Muscle of arm (tissue), 12 donors: ENCODE results near the gene FAM149B1. TPM values are rescaled to one million over a fixed set of nuclear protein-coding genes. Genes with fewer than 3 reads are reported as not detected.

Experiments
- DNase-seq: peaks from one replicate; pipeline ENCODE4 v3.0.0-alpha.2; 2013
- polyA plus RNA-seq, 12 donors: library from polyadenylated mRNA; unstranded; fragments of 120-200 nt; gene quantifications; one replicate each; pipeline ENCODE4 v1.2.1, GENCODE V29; 2013; ENCODE audit not compliant: insufficient read length in 12 of 12

Gene FAM149B1
- polyA plus RNA-seq, 12 donors: 19.7 to 41.7 (median 24.5) TPM; not detected in 1

DNA sequence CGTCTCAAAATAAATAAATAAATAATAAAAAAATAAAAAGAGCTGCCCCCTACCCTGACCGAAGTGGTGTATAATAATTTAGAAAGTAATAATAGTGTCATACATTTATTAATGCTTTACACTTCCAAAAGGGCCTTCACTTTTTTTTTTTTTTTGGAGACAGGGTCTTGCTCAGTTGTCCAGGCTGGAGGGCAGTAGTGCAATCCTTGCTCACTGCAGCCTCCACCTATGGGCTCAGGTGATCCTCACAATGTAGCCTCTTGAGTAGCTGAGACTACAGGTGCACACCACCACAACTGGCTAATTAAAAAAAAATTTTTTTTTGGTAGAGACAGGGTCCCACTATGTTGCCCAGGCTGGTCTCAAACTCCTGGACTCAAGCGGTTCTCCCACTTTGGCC lies 1.4 kb downstream of the FAM149B1 start:
- DNase-seq: no peak

DNA sequence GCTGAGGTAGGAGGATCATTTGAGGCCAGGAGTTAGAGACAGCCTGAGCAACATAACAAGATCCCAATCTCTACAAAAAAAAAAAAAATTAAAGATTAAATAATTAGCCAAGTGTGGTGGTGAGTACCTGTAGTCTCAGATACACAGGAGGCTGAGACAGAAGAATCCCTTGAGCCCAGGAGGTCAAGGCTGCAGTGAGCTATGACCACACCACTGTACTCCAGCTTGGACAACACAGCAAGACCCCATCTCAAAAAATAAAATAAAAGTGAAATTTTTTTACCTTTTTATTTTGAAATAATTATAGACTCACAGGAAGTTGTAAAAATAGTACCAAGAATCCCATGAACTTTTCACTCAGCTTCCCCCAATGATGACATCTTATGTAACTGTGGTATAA lies 4.9 kb downstream of the FAM149B1 start:
- DNase-seq: no peak

DNA sequence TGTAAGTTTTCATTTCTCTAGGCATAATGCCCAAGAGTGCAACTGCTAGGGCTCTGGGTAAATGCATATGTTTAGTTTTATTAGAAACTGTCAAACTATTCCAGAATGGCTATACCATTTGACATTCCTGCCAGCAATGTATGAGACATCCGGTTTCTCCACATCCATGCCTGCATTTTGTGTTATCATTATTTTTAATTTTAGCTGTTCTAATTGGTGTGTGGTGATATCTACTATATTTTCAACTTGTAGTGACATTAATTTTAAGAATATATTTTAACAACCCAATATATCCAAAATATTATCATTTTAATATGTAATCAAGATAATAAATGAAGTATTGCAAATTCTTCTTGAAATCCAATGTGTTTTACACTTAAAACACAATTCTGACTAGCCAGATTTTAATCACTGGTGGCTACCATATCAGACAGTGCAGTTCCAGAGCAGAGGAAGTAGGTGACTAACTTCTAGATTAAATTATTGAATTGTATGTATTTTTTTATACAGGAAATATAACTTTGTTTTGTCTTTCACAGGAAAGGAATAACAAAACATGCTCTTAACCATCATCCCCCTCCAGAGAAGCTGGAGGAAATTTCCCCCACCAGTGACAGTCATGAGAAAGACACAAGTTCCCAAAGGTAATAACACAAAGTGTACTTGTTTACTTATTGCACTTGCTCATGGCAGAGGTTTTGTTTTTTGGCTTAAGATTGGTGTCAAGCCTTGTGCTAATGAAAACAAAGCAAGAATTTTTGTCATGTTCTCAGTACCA lies 6.4 kb downstream of the FAM149B1 start:
- DNase-seq: no peak

DNA sequence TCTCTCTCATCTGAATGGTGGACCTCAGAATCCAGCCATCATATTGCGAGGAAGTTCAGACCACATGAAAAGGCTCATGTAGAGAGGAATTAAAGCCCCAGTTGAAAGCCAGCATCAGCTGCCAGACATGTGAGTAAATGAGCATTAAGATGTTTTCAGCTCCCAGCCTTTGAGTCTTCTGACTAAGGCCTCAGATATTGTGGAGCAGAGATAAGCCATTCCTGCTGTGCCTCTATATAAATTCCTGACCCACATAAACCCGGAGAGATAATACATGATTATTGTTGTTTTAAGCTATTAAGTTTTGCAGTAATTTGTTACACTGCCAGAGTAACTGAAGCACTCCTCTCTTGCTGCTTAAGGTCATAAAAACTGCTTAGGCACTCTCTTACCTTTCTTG lies 14.6 kb downstream of the FAM149B1 start:
- no peak for DNase-seq

DNA sequence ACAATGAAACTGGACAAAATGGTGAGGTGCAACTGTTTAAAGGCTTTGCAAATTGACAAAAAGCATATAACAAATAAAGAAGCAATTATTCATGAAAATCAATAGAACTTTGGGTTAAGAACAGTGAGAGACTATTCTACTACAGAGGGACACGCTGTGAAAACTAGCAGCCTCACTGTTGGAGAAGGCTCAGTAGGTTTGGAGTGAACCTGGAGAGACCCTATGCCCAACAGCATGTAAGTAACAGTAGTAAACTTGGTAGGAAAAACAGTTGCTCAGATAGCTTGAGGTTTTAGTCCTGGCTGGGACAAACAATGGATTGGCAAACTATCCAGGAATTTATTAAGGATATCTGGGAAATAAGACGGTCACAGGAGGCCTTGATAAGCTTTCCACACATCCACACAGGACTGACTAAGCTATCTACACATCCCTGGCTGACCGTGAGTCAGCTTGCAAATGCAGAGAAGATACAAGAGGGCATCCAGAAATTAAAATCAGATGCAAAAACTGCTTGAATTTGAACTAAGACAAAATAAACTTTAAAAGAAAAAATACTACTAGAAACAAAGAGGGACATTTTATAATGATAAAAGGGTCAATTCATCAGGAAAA lies 15.9 kb downstream of the FAM149B1 start:
- no peak for DNase-seq

DNA sequence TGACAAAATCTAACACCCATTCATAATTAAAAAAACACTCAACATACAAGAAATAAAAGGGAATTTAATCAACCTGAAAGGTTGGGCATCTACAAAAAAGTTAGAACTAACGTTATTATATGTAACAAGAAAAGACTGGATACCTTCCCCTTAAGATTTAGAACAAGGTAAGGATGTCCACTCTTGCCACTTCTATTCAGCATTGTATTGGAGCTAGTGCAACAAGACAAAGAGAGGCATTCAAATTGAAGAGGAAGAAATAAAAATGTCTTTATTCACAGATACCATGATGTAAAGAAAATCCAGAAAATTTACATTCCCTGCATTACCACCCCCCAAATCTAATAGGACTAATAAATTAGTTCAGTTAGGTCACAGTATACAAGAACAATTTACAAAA lies 18.3 kb downstream of the FAM149B1 start:
- no peak for DNase-seq

DNA sequence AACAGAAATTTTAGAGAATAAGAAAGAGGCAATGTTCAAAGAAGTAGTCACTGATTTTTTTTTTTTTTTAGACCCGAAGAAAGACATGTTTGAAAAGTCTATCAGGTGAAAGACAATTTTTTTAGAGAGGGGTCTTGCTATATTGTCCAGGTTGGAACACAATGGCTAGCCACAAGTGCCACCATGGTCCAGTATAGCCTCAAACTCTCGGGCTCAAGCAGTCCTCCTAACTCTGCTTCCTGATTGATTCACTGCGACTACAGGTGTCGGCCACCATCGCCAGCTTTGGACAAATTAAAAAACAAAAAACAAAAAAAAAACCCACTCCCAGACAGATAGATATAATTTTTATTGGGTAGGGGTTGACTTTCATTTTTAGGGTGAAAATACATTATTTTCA lies 22.3 kb downstream of the FAM149B1 start:
- no peak for DNase-seq

DNA sequence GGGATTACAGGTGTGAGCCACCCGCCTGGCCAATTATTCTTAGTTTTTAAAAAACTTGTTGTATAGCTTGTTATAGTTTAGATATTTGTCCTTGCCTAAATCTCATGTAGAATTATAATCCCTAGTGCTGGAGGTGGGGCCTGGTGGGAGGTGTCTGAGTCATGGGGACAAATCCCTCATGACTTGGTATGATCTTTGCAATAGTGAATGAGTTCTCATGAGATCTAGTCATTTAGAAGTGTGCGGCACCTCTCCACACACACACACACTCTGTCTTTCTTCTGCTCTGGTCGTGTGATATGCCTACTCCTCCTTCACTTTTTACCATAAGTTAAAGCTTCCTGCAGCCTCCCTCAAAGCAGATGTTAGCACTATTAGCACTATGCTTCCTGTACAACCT lies 37.2 kb downstream of the FAM149B1 start:
- no peak for DNase-seq

DNA sequence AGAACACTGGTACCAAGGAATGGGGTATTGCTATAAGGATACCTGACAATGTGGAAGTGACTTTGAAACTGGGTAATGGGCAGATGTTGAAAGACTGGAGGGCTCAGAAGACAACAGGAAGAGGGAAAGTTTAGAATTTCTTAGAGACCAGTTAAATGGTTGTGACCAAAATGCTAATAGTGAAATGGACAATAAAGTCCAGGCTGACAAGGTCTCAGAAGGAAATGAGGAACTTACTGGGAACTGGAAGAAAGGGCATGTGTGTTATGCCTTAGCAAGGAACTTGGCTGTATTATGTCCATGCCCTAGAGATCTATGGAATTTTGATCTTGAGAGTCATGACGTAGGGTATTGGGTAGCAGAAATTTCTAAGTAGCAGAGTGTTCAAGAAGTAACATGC lies 38.0 kb downstream of the FAM149B1 start:
- DNase-seq: no peak

DNA sequence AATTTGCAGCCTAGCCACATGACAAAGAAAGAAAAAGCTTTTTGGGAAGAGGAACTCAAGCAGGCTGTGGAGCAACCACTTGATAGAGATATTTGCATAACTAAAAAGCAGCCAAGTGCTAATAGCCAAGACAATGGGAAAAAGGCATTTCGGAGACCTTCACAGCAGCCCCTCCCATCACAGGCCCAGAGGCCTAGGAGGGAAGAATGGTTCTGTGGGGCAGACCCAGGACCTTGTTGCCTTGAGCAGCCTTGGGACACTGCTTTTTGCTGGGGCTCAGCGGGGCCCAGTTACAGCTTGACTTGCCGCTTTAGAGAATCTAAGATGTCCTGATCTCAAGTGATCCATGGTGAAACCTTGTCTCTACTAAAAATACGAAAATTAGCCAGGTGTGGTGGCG lies 38.5 kb downstream of the FAM149B1 start:
- DNase-seq: no peak

DNA sequence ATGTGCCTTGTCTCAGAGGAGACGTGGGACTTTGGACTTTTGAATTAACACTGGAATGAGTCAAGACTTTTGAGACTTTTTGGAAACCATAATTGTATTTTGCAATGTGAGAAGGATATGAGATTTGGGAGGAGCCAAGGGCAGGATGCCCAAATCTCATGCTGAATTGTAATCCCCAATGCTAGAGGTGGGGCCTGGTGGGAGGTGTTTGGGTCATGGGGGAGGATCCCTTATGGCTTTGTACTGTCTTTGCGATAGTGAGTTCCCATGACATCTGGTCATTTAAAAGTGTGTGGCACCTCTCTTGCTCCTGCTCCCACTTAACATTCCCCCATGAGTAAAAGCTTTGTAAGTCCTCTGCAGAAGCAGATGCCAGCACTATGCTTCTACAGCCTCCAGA lies 40.0 kb downstream of the FAM149B1 start:
- DNase-seq: no peak

DNA sequence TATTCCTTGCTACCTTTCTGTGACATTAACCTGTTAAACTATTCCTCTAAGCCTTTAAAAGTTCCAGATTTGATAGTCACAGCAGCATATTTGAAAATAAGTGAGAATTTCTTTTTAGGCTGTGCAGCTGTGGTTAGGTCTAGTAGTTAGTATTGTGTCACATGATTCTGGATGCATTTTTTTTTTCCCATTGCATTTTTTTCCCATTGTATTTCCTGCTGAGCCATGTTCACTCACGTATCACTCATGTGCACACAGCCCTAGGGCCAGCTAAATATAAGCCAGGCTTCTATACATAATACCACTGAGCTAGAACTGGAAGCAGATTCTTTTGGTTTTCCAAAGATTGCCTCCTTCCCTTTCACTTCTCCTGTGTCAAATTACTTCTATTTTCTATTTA lies 41.8 kb downstream of the FAM149B1 start:
- no peak for DNase-seq

DNA sequence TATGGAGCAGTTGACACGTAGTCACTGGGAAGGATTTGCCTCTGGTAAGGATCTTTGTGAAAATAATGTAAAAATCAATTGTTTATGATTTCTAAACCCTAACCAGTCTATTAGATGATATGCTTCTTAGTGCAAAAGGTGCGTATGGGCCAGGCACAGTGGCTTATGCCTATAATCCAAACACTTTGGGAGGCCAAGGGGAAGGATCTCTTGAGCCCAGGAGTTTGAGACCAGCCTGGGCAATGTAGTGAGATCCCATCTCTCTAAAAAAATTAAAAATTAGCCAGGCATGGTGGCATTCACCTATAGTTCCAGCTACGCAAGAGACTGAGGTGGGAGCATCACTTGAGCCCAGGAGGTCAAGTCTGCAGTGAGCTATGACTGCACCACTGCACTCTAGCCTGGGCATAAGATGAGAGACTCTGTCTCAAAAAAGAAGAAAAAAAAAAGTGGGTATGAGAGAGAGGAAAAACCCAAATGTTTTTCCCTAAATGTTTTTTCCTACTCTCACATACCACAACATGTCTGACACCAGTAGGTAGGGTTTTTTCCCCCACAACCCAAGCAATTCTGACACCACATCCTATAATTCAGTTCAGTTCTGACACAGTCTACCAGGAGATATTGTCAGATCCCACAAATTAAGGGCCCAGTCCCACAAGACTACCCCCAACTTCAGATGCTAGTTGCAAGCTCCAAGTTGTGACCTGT lies 42.6 kb downstream of the FAM149B1 start:
- DNase-seq: no peak

DNA sequence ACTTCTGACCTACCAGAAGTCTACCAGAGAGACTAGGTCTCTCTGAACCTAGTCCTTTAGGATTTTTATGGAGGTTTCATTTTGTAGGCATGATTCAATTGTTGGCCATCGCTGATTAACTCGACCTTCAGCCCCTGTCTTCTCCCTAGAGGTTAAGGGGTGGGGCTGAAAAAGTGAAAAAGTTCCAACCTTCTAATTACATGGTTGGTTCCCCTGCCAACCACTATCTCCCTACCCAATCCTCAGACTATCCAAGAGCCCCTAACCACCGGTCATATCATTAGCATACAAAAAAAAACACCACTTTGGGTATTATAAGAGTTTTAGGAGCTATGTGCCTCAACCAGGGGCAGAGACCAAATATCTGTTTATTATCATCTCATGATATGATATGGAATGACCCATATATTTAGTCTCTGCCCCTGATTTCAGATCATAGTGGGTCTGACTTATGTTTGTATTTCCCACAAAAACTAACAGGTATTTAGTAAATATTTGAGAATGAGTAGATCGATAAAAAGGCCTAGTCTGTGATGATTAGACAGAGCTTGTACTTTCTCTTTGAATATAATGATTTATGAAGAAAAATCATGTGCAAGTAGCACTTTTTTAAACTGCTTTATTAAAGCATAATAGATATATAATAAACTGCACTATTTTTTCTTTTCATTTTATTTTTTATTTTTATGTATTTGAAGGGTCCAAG lies 43.3 kb downstream of the FAM149B1 start:
- DNase-seq: no peak

DNA sequence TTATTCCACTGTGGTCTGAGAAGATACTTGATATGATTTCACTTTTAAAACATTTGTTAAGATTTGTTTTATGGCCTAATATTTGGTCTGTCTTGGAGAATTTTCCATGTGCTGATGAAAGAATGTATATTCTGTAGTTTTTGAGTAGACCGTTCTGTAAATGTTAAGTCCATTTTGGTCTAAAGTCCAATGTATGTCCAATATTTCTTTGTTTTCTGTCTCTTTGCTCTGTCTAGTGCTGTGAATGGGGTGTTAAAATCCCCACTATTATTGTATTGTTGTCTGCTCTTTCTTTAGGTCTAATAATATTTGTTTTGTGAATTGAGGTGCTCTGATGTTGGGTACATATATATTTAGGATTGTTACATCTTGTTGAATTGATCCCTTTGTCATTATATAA lies 47.8 kb downstream of the FAM149B1 start:
- no peak for DNase-seq

DNA sequence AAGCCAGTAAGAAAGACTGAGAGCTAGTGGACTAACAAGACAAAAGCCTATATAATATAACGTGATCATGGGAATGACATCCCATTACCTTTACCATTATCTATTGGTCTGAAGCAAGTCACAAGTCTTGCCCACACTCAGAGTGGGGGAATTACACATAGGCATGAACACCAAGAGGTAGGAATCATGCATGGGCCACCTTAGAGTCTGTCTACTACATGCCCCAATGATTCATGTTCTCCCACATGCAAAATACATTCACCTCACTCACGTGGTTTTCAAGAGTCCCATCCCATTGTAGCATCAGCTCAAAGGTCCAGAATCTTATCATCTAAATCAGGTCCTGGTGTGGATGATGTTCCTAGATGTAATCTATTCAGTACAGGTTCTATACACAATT lies 49.7 kb downstream of the FAM149B1 start:
- DNase-seq: no peak

DNA sequence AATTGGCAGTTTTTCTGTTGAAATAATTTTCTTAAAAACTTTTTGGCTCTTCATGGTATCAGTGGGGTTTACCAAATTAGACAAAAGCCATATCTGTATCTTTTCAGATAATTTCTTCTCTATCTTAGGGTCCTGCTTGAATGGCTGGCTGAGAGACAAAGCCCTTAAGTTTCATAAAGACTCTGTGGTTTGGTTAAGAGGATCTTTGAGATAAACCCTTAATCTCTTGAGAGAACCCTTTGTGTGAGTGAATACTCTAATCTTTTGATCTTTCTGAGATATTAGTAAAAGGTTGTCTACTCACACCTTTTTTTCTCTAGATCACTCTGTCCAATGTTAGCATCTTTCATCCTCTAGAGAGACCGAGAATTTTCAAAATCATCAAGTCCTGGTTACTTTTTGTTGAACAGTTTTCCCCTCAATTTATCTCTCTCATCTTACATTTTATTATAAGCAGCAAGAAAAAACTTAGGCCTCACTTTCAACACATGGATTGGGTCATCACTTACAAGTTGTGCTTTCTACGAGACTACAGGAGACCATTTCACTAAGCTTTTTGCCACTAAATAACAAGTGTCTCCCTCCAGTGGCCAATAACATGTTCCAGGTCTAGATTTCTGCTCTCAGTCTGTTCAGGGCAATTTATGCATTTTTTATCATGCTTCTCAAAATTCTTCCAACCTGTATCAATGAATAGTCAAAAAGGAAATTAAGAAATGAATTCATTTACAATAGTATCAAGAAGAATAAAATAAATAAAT lies 50.7 kb downstream of the FAM149B1 start:
- no peak for DNase-seq

DNA sequence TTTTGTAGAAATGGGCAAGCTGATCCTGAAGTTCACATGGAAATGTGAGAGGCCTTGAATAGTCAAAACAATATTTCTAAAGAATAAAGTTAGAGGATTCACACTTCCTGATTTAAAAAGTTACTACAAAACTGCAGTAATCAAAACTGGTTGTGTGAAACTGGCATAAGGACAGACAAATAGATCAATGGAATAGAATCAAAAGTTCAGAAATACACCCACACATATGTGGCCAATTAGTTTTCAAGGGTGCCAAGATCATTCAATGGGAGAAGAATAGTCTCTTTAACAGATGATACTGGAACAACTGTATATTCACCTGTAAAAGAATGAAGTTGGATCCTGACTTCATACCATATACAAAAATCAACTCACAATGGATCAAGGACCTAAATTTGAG lies 51.5 kb downstream of the FAM149B1 start:
- no peak for DNase-seq

DNA sequence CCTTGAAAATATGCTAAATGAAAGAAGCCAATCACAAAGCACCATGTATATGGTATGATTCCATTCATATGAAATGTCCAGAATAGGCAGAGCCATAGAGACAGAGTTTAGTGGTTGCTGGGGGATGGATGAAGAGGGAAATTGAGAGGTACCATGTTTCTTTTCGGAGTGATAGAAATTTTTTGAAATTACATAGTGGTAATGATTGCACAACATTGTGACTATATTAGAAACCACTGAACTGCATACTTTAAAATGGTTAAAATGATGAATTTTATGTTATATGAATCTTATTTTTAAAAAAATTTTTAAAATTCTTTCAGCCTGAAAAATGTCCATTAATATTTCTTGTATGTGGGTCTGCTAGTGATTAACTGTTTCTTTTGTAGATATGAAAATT lies 53.1 kb downstream of the FAM149B1 start:
- DNase-seq: no peak

DNA sequence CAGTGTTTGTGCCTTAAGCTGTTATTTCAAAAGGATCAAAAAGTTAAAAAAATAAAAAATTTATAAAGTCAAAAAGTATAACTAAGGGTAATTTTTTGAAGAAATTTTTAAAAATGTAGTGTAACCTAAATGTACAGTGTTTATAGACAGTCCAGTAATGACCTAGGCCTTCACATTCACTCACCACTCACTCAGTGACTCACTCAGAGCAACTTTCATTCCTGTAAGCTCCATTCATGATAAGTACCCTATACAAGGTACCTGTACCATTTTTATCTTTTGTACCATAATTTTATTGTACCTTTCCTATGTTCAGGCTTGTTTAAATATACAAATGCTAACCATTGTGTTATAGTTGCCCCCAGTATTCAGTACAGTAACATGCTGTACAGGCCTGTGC lies 57.6 kb downstream of the FAM149B1 start:
- DNase-seq: no peak

DNA sequence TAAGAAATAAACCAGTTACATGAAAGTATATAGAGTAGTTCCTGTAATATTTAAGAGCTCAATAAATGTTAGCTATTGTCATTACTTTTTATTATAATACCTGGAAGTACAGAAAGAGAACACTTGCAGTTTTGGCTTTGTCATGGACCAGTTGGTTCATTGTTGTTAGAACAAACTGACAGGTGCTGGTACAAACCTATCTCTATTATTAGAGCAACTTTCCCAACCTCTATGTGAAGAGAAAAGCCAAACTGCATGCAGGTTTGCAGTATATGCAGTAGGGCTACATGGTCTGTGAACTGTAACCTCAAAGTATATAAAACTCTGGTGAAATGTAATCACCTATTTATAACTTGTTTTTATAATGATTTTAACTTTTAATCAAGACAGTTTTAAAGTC lies 58.7 kb downstream of the FAM149B1 start:
- no peak for DNase-seq

DNA sequence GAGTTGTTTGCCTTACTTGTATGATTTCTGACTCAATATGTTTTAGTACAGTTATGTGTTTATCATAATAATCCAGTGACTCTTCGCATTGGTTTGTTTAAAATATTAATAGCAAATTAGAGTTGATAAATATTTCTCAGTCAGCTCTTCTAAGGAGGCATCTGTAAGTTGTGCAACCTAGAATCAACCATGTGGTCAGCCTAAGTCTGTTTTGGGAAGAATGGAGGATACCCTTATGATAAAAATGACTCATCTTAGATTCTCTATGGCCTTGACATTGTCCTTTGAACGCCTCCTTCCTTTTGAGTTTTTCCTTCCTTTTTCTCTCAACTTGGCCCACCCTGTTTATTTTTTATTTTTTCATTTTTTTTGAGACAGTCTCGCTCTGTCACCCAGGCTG lies 60.3 kb downstream of the FAM149B1 start:
- DNase-seq: no peak
